ENCODE results near the gene ANKRD53.
"Not testable (repeated sequence)": the region's sequence is repeated elsewhere in the genome, so short reads cannot be mapped to it uniquely, and the experiment has no call there.

Gene ANKRD53

DNA sequence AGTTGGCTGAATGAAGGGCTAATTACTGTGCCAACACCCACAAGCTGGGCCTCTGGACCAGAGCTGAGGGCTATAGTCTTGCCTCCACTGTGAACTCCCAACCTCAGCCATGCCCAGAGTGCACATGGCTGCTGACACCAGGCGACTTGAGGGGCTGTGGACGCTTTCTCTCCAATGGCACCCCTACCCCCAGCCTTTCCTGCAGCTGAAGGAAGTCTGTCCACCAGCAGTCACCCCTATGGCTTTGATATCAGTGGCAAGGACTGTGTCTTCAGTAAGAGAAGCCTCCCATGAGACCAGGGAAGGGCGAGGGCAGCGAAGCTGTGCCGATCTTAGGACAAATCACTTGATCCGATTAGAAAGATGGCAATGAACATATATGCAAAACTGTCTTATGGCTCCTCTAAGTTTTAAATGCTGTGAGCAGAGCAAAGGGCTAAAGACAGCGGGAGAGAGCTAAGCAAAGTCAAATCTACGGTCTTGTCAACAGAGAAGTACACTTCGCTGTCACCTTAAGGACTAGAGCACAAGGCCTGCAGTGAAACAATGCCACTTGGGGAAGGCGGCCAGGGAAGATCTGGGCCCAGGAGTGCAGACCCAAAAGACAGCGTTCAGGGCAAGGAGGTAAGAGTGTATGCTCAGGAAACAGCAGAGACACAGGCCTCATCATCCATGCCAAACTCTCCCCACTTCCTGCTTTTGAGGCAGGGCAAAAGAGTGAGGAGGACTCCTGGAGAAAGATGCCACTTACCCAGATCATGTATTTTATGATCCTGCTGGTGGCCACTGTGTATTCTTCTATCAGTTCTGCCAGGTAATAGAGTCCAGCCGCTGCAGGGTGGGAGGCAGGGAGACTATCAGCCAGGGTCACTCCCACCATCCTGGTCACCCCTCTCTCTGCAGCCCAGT lies 14.8 kb downstream of the ANKRD53 start:
- DNase-seq (ENCODE audit: low read depth) = no peak

DNA sequence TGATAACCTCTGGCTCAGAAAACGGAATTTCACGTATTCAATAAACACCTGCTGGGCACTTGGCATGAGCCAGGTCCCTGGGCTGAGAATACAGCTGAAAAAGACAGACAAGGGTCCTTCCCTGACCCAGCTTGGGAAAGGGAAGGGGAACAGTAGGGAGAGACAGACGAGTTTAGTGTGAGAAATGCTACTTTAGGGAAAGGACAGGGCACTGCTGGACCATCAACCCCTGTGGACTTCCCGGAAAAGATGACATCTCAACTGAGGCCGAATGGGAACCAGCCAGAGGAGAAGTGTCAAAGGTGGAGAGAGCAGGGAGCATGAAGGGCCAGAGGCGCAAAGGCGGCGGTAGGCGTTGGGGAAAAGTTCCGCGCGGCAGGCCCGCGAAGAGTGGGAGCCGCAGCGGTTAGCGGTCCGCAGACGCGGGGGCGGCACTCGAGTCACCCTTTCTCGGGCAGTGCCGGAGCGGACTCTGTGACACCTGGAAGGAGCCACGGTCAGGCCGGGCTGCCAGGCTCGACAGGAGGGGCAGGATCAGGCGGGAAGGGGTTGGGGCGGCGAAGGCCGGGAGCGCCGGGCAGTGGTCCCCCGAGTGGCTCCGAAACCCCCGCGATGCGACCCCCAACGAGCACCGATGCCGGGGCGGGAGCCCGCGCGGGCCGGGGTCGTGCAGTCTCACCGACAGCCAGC lies 15.7 kb downstream of the ANKRD53 start:
- peak; percentile 44 for DNase-seq (ENCODE audit: low read depth)

DNA sequence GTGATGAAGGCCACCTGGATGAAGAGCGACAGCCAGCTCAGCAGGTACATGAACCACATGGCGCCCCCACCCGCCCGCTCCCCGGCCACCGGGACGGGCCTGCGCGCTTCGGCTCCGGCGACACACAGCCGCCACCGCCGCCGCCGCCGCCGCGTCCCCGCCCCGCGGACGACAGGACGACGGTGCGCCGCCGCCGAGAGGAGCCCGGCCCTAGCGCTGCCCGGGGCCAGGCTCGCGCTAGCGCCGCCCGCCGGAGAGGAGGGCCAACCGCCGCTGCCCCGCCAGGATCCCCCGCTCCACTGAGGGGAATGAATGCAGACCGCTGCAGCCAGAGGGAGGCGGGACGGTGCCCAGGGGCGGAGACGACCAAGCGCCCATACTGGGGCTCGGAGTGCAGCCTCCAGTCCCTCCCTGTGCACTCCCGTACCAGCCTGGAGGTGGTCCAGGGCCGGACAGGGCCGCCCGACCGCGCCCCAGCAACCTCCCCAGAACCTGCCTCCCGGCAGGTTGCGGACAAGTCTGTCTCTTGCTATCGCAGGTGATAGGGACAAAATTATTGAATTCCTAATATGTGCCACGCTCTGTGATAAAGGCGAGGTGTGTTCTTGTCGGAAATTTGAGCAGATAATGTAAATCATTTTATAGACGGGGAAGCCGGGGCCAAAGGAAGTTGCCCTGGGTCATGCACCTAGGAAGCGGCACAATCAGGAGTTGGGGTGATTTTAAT lies 16.4 kb downstream of the ANKRD53 start, which contains the start of gene TEX261:
TSS of gene TEX261 (minus strand) at position 175 of the 727 bp plus-strand sequence. CDS start at position 59, 116 bp downstream.
- DNase-seq (ENCODE audit: low read depth) = peak; percentile 89

DNA sequence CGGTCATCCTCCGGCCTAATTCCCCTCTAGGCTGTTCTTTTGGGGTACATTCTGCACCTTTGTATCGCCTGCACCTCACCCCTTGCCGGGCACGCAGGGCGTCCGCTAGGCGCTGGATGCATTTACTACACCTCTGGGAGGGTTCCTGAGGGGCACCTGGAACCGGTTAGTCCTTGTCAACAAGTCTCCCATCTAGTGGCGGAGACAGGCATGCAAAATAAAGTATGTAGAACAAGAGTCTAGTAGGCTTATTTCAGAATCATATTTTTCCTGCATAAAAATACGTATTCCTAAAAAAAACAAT lies 16.9 kb downstream of the ANKRD53 start:
- peak; percentile 26 for DNase-seq (ENCODE audit: low read depth)

DNA sequence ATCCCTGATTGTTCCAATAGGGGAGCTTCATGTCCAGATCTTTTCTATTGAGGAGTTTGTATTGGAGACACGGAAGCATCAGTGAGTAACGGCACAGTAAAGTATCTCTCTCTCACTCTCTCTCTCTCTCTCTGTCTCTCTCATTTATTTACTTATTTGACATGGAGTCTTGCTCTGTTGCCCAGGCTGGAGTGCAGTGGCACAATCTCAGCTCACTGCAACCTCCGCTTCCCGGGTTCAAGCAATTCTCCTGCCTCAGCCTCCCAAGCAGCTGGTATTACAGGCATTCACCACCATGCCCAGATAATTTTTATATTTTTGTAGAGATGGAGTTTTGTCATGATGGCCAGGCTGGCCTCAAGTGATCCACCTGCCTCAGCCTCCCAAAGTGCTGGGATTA lies 20.5 kb downstream of the ANKRD53 start:
- not testable (repeated sequence) for DNase-seq (ENCODE audit: low read depth)

DNA sequence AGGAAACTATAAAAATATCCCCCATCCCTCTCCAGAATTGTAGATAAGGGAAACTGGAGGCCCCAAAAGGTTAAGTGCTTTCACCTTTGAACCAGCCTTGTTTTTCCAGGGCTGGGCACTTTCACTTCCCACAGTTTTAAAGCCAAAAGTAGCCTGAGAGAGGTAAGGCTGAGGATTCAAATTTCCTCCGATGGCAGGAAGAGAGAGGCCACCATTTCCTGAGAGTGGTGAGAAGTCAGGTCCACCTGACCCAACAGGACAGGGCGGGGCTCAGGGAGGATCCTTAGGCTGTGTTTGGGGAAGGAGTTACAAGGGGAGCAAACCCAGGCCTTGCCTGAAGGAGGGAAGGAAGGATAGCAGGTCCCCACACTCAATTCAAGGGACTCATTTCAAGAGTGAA lies 20.9 kb downstream of the ANKRD53 start:
- no peak for DNase-seq (ENCODE audit: low read depth)

DNA sequence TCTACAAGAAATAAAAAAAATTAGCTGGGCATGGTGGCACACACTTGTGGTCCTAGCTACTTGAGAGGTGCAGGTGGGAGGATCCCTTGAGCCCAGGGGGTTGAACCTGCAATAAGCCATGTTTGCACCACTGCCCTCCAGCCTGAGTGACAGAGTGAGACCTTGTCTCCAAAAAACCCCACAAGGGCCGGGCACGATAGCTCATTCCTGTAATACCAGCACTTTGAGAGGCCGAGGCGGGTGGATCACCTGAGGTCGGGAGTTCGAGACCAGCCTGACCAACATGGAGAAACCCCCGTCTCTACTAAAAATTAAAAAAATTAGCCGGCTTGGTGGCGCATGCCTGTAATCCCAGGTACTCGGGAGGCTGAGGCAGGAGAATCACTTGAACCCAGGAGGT lies 21.5 kb downstream of the ANKRD53 start:
- DNase-seq (ENCODE audit: low read depth) = not testable (repeated sequence)

DNA sequence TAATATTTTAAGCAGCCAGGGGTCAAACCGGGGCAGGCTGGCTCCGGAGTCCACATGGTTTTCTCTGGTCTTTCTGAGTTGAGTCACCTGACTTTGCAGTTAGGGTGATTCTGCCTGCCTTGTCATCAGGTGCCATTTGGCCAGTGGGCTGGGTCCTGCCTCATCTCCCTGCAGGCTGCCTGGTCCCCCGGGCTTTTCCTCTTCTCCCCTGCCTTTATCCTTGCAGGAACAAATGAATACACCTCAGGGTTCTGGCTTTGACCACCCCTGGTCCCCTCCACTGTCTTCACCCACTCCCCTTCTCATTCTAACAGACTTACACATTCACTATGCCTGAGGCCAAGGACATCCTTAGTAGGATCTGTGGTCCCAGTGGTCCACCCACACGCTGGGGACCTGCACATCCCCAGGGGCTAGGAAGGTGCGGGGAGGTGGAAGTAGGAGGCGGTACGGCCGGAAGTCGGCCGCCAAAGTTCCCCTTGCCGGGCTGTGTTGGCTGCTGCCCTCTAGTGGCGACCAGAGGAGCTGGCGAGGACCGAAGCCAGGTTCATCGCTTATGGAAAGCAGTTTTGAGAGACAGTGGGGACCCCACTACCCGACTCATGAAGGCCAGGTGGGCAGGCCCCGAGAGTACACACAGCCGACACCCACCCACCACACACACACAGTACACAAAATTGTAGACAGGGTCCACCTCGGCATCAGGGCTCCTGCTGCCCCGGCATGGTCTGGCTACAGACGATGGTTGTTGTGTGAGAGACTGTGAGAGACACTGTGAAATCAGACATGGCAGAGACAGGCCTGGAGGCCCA lies 22.6 kb downstream of the ANKRD53 start:
- peak; percentile 69 for DNase-seq (ENCODE audit: low read depth)

DNA sequence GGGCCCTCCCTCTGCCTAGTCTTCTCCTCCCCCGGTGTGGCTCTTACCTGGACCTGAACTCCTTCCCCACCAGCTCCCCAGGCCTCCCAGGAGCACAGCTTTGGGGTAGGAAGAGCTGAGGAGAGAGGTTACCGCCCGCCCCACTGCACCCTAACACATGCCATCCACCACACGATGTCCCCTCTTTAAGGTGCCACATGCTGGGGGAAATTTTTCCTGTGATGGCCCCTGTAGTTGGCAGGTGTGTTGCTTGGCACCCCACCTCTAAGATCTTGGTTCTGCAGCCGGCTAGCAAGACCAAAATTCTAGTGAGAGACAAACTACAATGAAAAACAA lies 23.1 kb downstream of the ANKRD53 start:
- DNase-seq (ENCODE audit: low read depth) = no peak

DNA sequence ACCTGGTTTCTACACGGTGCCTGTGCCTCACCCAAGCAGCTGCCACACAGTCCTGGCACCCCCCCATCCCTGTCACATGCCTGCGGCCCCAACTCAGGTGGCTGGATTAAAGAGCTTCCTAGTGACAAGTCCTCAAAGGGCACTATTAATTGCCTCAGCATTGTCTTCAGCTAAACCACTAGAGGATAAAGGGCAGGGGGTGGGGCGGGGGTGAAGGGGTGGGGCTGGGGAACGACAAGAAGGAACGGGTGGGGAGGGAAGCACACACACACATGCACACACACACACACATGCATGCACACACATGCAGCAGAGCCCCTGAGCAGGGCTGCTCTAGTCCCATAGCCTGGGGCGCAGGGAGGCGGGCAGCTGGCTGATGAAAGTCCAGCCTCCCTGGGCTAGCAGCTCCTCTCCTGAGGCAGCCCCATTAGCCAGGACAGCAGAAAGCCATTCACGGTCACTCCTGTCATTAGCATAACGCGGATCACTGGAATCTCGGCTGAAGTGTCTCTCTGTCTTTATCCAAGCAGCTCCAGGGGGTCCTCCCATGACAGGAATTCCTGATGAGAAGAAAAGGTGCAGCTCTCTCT lies 23.6 kb downstream of the ANKRD53 start:
- no peak for DNase-seq (ENCODE audit: low read depth)

DNA sequence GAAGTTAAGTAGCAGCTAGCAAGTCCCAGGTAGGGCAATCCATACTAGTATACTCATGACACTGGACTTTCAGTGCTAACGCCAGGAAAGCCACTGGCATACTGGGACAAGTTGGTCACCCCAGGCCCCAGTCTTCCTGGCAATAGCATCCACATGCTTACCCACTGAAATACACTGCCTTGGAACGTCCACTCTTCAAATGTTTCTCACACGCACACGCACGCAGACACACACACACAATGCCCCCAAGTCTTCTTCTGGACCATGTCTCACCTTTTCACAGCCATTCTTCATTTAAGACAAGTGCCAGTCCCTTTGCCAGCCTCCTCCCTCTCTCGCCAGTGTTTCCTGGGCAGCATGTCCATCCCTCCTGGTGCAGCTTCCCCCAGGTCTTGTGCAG lies 25.0 kb downstream of the ANKRD53 start:
- no peak for DNase-seq (ENCODE audit: low read depth)

DNA sequence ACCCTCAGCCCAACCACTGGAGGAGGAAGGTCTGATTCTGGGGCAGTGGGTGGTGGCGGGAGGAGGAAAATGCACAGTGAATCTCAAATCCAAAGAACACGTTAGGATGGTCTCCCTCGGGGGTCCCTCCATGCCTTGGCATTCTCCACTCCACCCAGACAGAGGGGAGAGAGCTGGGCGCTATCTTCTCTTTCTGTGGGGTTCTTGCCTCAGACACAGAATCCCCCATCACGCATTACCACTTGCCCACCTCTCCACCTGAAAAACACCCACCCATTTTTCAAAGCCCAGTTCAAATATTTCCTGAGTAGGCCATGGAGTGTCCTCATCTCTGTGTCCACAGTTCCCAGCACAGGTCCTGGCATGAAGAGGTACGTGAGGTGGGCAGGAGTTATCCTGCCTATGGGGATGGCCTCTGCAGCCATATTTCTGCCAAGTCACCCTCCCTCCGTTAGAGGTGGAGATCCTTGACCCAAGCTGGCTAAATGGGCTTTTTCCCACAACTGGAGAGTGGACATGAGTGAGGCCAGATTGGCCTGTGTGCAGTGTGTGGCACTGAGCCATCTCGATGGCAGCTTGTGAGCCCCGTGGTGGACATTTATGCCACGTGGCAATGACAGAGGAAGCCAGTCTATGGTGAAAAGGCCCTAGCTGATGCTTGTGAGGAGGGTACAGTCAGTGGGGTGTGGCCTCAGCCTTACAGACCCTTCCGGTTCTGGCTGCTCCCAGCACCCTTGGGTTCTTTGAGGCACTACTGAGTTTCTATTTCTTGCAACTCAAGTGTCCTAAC lies 25.7 kb downstream of the ANKRD53 start:
- no peak for DNase-seq (ENCODE audit: low read depth)

DNA sequence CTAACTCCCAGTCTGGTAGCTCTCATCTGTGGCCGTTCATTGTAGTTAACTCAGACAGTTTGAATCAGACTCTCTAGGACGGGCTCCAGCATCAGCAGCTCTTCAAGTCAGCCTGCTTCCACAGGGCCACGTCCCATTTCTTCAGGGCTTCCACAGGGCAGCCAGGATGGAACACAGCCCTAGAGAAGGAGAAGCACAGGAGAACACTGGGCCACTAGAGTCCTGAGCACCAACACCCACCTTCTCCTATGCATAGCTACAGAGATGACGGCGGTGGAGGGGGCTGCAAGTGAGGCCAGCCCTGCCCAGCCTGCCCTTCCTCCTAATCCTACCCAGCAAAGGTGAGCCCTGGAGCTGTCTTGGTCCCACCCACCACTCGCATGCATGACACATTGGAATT lies 26.4 kb downstream of the ANKRD53 start:
- no peak for DNase-seq (ENCODE audit: low read depth)

DNA sequence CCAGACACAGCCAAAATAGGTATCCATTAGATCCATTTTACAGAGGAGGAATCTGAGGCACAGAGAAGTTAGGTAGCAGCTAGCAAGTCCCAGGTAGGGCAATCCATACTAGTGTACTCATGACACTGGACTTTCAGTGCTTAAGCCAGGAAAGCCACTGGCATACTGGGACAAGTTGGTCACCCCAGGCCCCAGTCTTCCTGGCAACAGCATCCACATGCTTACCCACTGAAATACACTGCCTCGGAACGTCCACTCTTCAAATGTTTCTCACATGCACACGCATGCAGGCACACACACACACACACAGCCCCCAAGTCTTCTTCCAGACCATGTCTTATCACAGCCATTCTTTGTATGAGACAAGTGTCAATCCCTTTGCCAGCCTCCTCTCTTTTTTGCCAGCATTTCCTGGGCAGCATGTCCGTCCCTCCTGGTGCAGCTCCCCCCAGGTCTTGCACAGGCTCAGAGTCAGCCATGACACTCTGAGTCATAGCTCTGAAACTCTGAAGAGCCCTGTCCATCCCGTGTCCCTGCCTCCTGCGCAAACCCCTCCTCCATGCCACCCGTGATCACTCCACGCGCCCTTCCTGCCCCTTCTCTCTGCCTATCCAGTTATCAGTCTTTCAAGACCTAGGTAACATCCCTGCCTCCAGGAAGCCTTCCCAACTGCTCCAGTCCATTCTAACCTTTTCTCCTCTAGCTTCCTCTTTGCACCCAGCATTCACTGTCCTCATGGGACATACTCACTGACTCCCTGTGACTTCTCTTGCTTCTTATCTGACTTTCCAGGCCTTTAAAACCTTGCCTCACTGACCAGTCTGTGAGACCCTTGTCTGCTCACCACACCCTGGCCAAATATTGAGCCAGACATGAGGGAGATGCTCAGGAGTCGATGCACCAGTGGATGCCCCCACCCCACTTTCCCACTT lies 27.1 kb downstream of the ANKRD53 start:
- DNase-seq (ENCODE audit: low read depth) = no peak

DNA sequence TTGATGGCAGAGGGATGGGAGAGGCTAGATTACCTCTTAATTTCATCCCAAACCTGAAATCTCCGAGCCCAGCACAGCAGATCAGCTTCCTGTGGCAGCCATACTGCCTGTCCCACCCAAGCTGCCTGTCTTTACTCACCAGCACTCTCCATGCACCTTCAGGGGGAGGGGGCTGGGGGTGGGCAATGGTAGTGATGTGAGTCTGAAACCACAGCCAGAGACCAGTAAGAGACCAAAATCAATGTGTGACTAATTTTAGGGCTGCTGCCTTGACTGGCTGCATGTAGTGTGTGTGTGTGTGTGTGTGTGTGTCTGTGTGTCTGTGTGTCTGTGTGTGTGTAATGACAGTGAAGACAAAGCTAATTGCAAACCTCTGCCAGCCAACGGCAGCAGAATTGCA lies 27.9 kb downstream of the ANKRD53 start:
- DNase-seq (ENCODE audit: low read depth) = no peak

DNA sequence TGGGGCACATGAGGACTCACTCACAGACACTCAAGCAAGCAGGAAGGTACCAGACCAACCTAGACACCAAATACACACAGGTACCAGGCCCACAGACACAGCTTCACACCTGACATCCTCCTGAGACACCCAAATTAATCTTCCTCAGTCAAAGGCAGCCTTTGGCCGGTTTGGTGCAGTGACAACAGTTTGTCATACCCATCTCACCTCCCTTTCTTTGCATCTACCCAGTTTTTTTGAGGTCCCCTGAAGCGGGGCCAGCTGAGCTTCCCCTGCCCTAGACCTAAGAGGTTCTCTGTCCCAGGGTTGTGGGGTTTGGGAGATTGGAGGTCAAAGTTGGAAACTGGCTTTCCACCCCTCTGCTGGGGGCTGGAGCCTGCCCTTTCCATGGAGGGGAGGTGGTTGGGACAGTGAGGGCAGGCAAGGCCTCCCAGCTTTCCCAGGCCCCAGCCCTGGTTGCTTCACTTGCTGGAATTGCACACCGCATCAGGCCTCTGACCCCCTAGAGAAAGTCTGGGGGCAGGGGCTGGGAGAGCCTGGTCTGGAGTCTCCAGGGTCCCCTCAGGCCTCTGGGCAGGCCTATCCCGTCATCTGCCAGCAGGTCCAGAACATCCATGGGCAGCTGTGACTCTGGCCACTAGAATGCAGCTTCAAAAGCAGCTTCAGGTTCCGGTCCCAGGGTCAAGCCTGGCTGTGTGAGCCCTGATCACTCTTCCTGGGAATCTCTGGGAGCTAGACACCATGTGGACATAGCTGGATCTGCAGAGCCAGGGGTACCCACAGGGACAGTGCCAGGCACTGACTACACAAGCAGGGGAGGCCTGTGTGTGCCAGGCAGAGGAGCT lies 28.7 kb downstream of the ANKRD53 start:
- no peak for DNase-seq (ENCODE audit: low read depth)

DNA sequence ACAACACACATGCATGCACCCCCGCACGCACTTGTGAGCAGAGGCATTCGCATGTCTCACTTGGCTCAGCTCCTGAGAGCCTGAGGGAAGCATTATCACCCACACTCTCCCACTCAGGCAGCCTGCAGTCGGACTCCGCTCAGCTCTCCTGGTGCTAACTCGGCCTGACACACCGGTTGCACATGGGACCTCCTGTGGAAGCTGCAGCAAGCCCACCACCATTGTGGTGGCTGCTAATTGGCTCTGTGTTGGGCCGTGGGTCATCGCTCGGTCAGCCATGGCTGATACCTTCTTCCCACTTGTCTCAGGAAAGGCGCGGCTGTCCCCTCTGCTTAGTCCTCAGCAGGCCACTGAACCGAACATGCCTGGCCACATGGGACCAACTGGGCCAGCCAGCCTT lies 29.9 kb downstream of the ANKRD53 start:
- no peak for DNase-seq (ENCODE audit: low read depth)

DNA sequence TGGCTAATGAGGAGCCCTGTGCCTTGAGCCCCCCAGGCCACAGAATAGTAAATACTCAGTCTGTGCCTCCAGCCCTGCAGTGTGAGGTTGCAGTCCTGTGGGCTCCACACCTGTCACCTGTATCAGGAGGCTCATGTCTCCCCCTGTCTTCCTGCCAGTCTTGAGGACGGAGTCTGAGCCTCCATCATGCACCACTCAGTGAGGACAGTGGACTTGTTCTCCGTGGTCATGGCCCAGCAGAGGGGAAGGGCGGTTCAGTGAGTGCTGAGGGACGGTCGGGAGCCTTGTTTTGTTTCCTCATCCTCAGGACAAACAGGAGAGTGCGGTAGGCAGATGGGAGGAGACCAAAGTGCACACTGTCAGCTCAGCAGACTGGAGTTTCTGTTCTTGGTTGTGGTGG lies 33.4 kb downstream of the ANKRD53 start:
- not testable (repeated sequence) for DNase-seq (ENCODE audit: low read depth)

DNA sequence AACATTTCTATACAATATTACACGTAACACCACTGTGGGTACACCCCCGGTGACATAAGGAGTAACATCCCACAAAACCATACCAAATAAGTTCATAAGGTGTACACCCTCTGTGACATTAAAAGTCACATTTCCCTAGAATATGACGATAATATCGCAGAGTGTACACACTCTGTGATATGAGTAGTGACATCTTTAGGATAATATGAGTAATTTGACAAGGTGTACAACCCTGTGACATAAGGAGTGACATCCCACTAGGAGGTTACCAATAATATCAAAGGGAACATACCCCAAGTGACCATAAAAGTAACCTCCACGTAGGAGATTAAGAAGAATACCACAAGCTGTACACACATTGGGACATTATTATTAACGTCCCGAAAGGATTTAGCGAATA lies 40.2 kb downstream of the ANKRD53 start:
- no peak for DNase-seq (ENCODE audit: low read depth)

Data from stimulated activated CD8-positive, alpha-beta memory T cell treated with anti-CD3 and anti-CD28 coated beads, Interleukin-4, amount 100 ng/mL, for 24 hours (primary cell).